Inferior parietal cortex (tissue), 1 donor: ENCODE measurements around the gene COL27A1.

Experiments used
- DNase-seq: peaks from one replicate; pipeline ENCODE4 v3.0.0-alpha.2; 2016; ENCODE audit errors: extremely low spot score

The COL27A1 gene

GRCh38 chr9:114271556-114272510, 116.5 kb downstream of the COL27A1 start:
- no peak for DNase-seq

- no peak for DNase-seq
These were observed 117.5 kb downstream of the COL27A1 start for GRCh38 chr9:114272739-114273431.

GRCh38 chr9:114273461-114273881, 118.1 kb downstream of the COL27A1 start:
- no peak for DNase-seq

- no peak for DNase-seq
These were observed 118.9 kb downstream of the COL27A1 start for GRCh38 chr9:114274217-114274616.

- no peak for DNase-seq
These were observed 120.1 kb downstream of the COL27A1 start for GRCh38 chr9:114275246-114276004.

- DNase-seq: no peak
These were observed 121.8 kb downstream of the COL27A1 start for GRCh38 chr9:114276908-114277821.

GRCh38 chr9:114278356-114278755, 123.0 kb downstream of the COL27A1 start:
- no peak for DNase-seq

GRCh38 chr9:114278881-114279570, 123.7 kb downstream of the COL27A1 start:
- DNase-seq: no peak

- DNase-seq: no peak
These were observed 124.4 kb downstream of the COL27A1 start for GRCh38 chr9:114279693-114280092.

GRCh38 chr9:114280636-114281472, 125.5 kb downstream of the COL27A1 start:
- DNase-seq: no peak

- no peak for DNase-seq
These were observed 126.3 kb downstream of the COL27A1 start for GRCh38 chr9:114281473-114282103.

- DNase-seq: no peak
These were observed 126.8 kb downstream of the COL27A1 start for GRCh38 chr9:114282104-114282485.

GRCh38 chr9:114282507-114282906, 127.2 kb downstream of the COL27A1 start:
- DNase-seq: no peak

- DNase-seq: no peak
These were observed 127.6 kb downstream of the COL27A1 start for GRCh38 chr9:114282926-114283325.

GRCh38 chr9:114283551-114284111, 128.3 kb downstream of the COL27A1 start:
- DNase-seq: no peak

GRCh38 chr9:114284316-114285060, 129.2 kb downstream of the COL27A1 start:
- no peak for DNase-seq

- no peak for DNase-seq
These were observed 130.0 kb downstream of the COL27A1 start for GRCh38 chr9:114285166-114285867.
